ENCODE results near the gene AIF1L. TPM values are rescaled to one million over a fixed set of nuclear protein-coding genes. Genes with fewer than 3 reads are reported as not detected.

The AIF1L gene
- polyA plus RNA-seq, 1 experiment = 0.05 TPM

DNA sequence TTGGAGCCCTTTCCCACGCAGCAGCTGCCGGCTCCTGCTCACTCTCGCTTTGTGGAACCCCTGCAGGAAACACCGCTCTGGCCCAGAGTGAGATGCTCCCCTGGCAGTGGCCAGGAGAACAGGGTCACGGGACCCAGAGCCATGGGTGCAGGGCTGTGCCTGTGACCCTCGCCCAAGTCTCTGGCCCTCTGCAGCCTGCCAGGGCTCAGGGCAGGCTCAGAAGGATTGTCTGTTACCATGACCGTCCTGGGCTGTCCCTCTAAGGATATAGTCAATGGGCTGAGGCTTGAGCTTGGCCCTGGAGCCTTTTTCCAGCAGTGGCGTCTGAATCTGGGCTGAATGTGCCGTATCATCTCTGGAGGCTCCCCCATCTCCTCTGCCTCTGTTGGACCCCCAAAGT, 28.7 kb upstream of the AIF1L start:
- ChIA-PET CTCF (interaction anchor here (1.4 kb wide), 1 partner anchor 10 kb away, joined by 5 read pairs; no protein-coding TSS in a partner anchor), POLR2A (no interaction called here)
- TF ChIP-seq, protein P1, sequence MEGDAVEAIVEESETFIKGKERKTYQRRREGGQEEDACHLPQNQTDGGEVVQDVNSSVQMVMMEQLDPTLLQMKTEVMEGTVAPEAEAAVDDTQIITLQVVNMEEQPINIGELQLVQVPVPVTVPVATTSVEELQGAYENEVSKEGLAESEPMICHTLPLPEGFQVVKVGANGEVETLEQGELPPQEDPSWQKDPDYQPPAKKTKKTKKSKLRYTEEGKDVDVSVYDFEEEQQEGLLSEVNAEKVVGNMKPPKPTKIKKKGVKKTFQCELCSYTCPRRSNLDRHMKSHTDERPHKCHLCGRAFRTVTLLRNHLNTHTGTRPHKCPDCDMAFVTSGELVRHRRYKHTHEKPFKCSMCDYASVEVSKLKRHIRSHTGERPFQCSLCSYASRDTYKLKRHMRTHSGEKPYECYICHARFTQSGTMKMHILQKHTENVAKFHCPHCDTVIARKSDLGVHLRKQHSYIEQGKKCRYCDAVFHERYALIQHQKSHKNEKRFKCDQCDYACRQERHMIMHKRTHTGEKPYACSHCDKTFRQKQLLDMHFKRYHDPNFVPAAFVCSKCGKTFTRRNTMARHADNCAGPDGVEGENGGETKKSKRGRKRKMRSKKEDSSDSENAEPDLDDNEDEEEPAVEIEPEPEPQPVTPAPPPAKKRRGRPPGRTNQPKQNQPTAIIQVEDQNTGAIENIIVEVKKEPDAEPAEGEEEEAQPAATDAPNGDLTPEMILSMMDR (IDR thresholded peaks at IDR 0.05; ENCODE audit: insufficient read depth, low read depth, low read length) = no peak
- DNase-seq (ENCODE audit: low read depth) = no peak
- H3K36me3 ChIP-seq (ENCODE audit: control insufficient read depth, insufficient read depth, low read length) = no peaks in the 10 kb centered on the region
- peaks cover 6% of the 10 kb centered on the region; the same call in 1 of the 2 replicates for H3K27me3 ChIP-seq (ENCODE audit: control insufficient read depth, insufficient read depth, low read length)
- no peak overlapping the region for H3K4me3 ChIP-seq (ENCODE audit: low read depth, low read length)

- DNase-seq (ENCODE audit: low read depth) = no peak
- TF ChIP-seq, protein P1 (IDR thresholded peaks at IDR 0.05; ENCODE audit: insufficient read depth, low read depth, low read length) = no peak
- H3K36me3 ChIP-seq (ENCODE audit: control insufficient read depth, insufficient read depth, low read length) = no peaks in the 10 kb centered on the region
- peaks cover 9% of the 10 kb centered on the region for H3K27me3 ChIP-seq (ENCODE audit: control insufficient read depth, insufficient read depth, low read length)
- ChIA-PET CTCF (interaction anchor here (1.4 kb wide), 1 partner anchor 10 kb away, joined by 5 read pairs; no protein-coding TSS in a partner anchor), POLR2A (interaction anchor here (0.6 kb wide), 1 partner anchor 190 kb away, joined by 9 read pairs; no protein-coding TSS in a partner anchor)
- no peak overlapping the region for H3K4me3 ChIP-seq (ENCODE audit: low read depth, low read length)
Observed at GRCh38 chr9:131068076-131068816, 28.1 kb upstream of the AIF1L start.

- TF ChIP-seq, protein P1 (IDR thresholded peaks at IDR 0.05; ENCODE audit: insufficient read depth, low read depth, low read length) = no peak
- no peaks in the 10 kb centered on the region for H3K36me3 ChIP-seq (ENCODE audit: control insufficient read depth, insufficient read depth, low read length)
- H3K27me3 ChIP-seq (ENCODE audit: control insufficient read depth, insufficient read depth, low read length) = peaks cover 7% of the 10 kb centered on the region
- ChIA-PET CTCF (interaction anchor here (1.8 kb wide), 1 partner anchor 12 kb away, joined by 9 read pairs; no protein-coding TSS in a partner anchor), POLR2A (no interaction called here)
- no peak overlapping the region for H3K4me3 ChIP-seq (ENCODE audit: low read depth, low read length)
- no peak for DNase-seq (ENCODE audit: low read depth)
Observed at GRCh38 chr9:131069699-131070098, 26.6 kb upstream of the AIF1L start.

GRCh38 chr9:131072107-131072870, 24.0 kb upstream of the AIF1L start:
- POLR2A ChIA-PET = interaction anchor here (0.6 kb wide), 1 partner anchor 610 kb away, joined by 5 read pairs; no protein-coding TSS in a partner anchor

More at GRCh38 chr9:131072107-131072870, 24.0 kb upstream of the AIF1L start:
- Histone ChIP-seq H3K36me3 (ENCODE audit: control insufficient read depth, insufficient read depth, low read length) (no peaks in the 10 kb centered on the region), H3K27me3 (ENCODE audit: control insufficient read depth, insufficient read depth, low read length) (peaks cover 7% of the 10 kb centered on the region), H3K4me3 (ENCODE audit: low read depth, low read length) (no peak overlapping the region)
- TF ChIP-seq, protein P1 (IDR thresholded peaks at IDR 0.05; ENCODE audit: insufficient read depth, low read depth, low read length) = no peak
- CTCF ChIA-PET = interaction anchor here (1.0 kb wide), 1 partner anchor 16 kb away, joined by 3 read pairs; no protein-coding TSS in a partner anchor
- no peak for DNase-seq (ENCODE audit: low read depth)
